Endothelial cell of umbilical vein (primary cell): ENCODE measurements around the gene TSPAN14. TPM values are rescaled to one million over a fixed set of nuclear protein-coding genes. Genes with fewer than 3 reads are reported as not detected.

ENCODE experiments used
- BruUV-seq: library from RNA; stranded (reverse); fragments of 400-500 nt; replicated peaks from 2 replicates; lab custom pipeline; 2021; lab: Mats Ljungman, UMichigan
- CTCF ChIA-PET: fragments of 300-600, 350-600 bp; sonication (Branson Sonifier 250); formaldehyde crosslinking; loops from one replicate; lab custom pipeline; 2021; ENCODE audit warnings: antibody characterized with exemption, inconsistent platforms; lab: Charles Lee
- POLR2A ChIA-PET: fragments of 300-600, 350-600 bp; sonication (Branson Sonifier 250); formaldehyde crosslinking; loops from one replicate; lab custom pipeline; 2021; ENCODE audit warnings: antibody characterized with exemption, inconsistent platforms; lab: Charles Lee
- DNase-seq: peaks from one replicate; pipeline ENCODE4 v3.0.0-alpha.2; 2011; ENCODE audit warnings: low read depth, low spot score
- FAIRE-seq: peaks from 2 replicates; lab custom pipeline; 2011; peaks lifted over from hg19 to GRCh38; lab: Jason Lieb, UNC
- H2AFZ ChIP-seq: 2 replicates; pipeline ENCODE4 v1.6.0; 2012; ENCODE audit warnings: low read depth, low read length, control low read depth, inconsistent platforms
- H3K27ac ChIP-seq: 2 replicates; pipeline ENCODE4 v1.5.1; 2011; ENCODE audit warnings: low read depth, mild to moderate bottlenecking, control low read depth, low read length, moderate library complexity; ENCODE audit not compliant: insufficient read depth
- H3K27me3 ChIP-seq, 2 experiments: 2 replicates each; pipeline versions ENCODE4 v1.6.0 to v1.6.1; 2011; ENCODE audit warnings: low read length in 2 of 2, mixed read lengths in 1 of 2; ENCODE audit not compliant: control insufficient read depth in 2 of 2, insufficient read depth in 2 of 2
- H3K36me3 ChIP-seq, 2 experiments: 2 replicates in 1 of 2; 3 replicates in 1 of 2; pipeline ENCODE4 v1.5.1; 2011; ENCODE audit warnings: low read length in 2 of 2, mild to moderate bottlenecking in 1 of 2, moderate library complexity in 1 of 2; ENCODE audit not compliant: control insufficient read depth in 2 of 2, insufficient read depth in 2 of 2; ENCODE audit errors: extremely low read depth in 1 of 2
- H3K4me1 ChIP-seq: 3 replicates; pipeline ENCODE4 v1.5.1; 2011; ENCODE audit warnings: mild to moderate bottlenecking, low read length; ENCODE audit not compliant: control insufficient read depth, insufficient read depth; ENCODE audit errors: extremely low read depth
- H3K4me2 ChIP-seq: 2 replicates; pipeline ENCODE4 v1.6.1; 2011; ENCODE audit warnings: low read length, control low read depth, mixed read lengths; ENCODE audit not compliant: insufficient read depth
- H3K4me3 ChIP-seq, 3 experiments: fragments of 200-600 bp in 1 of 3; sonication (generic), shearing (Covaris generic) in 1 of 3; replicated peaks in 1 of 3; 2 replicates each; pipeline ENCODE4 v1.5.1; 2011 to 2016; ENCODE audit warnings: control low read depth in 3 of 3, low read length in 3 of 3, mild to moderate bottlenecking in 2 of 3, inconsistent platforms in 1 of 3, low read depth in 1 of 3, moderate library complexity in 1 of 3; ENCODE audit not compliant: insufficient read depth in 1 of 3
- H3K79me2 ChIP-seq: 2 replicates; pipeline ENCODE4 v1.6.0; 2012; ENCODE audit warnings: low read length, inconsistent platforms; ENCODE audit not compliant: control insufficient read depth, insufficient read depth
- H3K9ac ChIP-seq: replicated peaks from 2 replicates; pipeline ENCODE3; 2011; ENCODE audit warnings: low read length, control low read depth; ENCODE audit not compliant: insufficient read depth; ENCODE audit errors: extremely low read depth
- H3K9me1 ChIP-seq: replicated peaks from 3 replicates; pipeline ENCODE4 v1.6.0; 2011; ENCODE audit warnings: mild to moderate bottlenecking, low read length; ENCODE audit not compliant: control insufficient read depth, insufficient read depth; ENCODE audit errors: extremely low read depth
- H3K9me3 ChIP-seq: replicated peaks from 2 replicates; pipeline ENCODE4 v1.5.1; 2012; ENCODE audit warnings: low read length, inconsistent platforms; ENCODE audit not compliant: control insufficient read depth, insufficient read depth
- H4K20me1 ChIP-seq: replicated peaks from 2 replicates; pipeline ENCODE3; 2011; ENCODE audit warnings: mild to moderate bottlenecking, low read length; ENCODE audit not compliant: control insufficient read depth, insufficient read depth; ENCODE audit errors: extremely low read depth
- EZH2 ChIP-seq: IDR thresholded peaks from 2 replicates; pipeline ENCODE4 v1.6.1; 2012; ENCODE audit warnings: borderline replicate concordance, low read depth, mild to moderate bottlenecking, moderate library complexity, low read length, inconsistent platforms; ENCODE audit not compliant: severe bottlenecking
- FOS ChIP-seq: IDR thresholded peaks from 2 replicates; pipeline ENCODE4 v1.6.1; 2011; ENCODE audit warnings: mild to moderate bottlenecking, low read length, moderate library complexity, borderline replicate concordance; ENCODE audit not compliant: insufficient read depth
- GATA2 ChIP-seq: IDR thresholded peaks from 2 replicates; pipeline ENCODE4 v1.7.0; 2011; ENCODE audit warnings: low read depth, mild to moderate bottlenecking, moderate library complexity, mixed read lengths, low read length; ENCODE audit not compliant: insufficient read length, insufficient read depth
- JUN ChIP-seq: IDR thresholded peaks from 2 replicates; pipeline ENCODE4 v1.6.1; 2011; ENCODE audit warnings: borderline replicate concordance, low read depth; ENCODE audit not compliant: insufficient read length, insufficient read depth
- MYC ChIP-seq: IDR thresholded peaks from one replicate; pipeline ENCODE4 v1.6.1; 2011; ENCODE audit warnings: mild to moderate bottlenecking, low read depth, low read length
- POLR2A ChIP-seq: IDR thresholded peaks from 2 replicates; pipeline ENCODE4 v1.6.1; 2012; ENCODE audit warnings: low read depth, mild to moderate bottlenecking, control low read depth, low read length
- POLR2AphosphoS5 ChIP-seq: IDR thresholded peaks from 2 replicates; pipeline ENCODE4 v1.6.1; 2012; ENCODE audit warnings: low read depth, mild to moderate bottlenecking, control low read depth, low read length, moderate library complexity; ENCODE audit not compliant: insufficient read depth
- dilution Hi-C: fragments of 300-500 bp; cut with MboI; formaldehyde crosslinking; loops from one replicate; pipeline ENCODE4 v1.15.0; 2019; ENCODE audit warnings: low sequenced_read_pairs; ENCODE audit not compliant: extremely low pct_ligation_motif_present
- intact Hi-C: fragments of 100-400 bp; cut with micrococcal nuclease; formaldehyde crosslinking; loops from one replicate; pipeline ENCODE4 v1.10.0; 2022
- polyA plus RNA-seq, 4 experiments: library from polyadenylated mRNA; depleted of rRNA in 3 of 4; stranded (reverse) in 3 of 4; unstranded in 1 of 4; fragments of >200 nt; gene quantifications; 2 replicates each; pipeline versions ENCODE4 v1.2.1 to v1.2.3, GENCODE V29; 2011 to 2012; ENCODE audit warnings: missing spikeins in 1 of 4
- total RNA-seq: library from RNA; stranded (reverse); gene quantifications from 2 replicates; pipeline ENCODE4 v1.2.3, GENCODE V29; 2021
- TF ChIP-seq, protein P1 (sequence below): IDR thresholded peaks from 2 replicates; pipeline ENCODE4 v1.6.1; 2011; ENCODE audit not compliant: insufficient read depth, insufficient read length
- TF ChIP-seq, protein P2 (sequence below), 2 donors: IDR thresholded peaks; 1 replicate in 1 of 2; 2 replicates in 1 of 2; pipeline ENCODE4 v1.5.1; 2011; ENCODE audit warnings: low read length in 2 of 2, mild to moderate bottlenecking in 2 of 2, moderate library complexity in 2 of 2, control low read depth in 1 of 2, inconsistent platforms in 1 of 2, low read depth in 1 of 2; ENCODE audit not compliant: insufficient read depth in 1 of 2; ENCODE audit errors: extremely low read depth in 1 of 2

The TSPAN14 gene
- total and polyA plus RNA-seq, 2 donors (not counting 3 experiments of a cell fraction or from before 2014, with no cell fraction given), result 210 to 242 TPM

DNA sequence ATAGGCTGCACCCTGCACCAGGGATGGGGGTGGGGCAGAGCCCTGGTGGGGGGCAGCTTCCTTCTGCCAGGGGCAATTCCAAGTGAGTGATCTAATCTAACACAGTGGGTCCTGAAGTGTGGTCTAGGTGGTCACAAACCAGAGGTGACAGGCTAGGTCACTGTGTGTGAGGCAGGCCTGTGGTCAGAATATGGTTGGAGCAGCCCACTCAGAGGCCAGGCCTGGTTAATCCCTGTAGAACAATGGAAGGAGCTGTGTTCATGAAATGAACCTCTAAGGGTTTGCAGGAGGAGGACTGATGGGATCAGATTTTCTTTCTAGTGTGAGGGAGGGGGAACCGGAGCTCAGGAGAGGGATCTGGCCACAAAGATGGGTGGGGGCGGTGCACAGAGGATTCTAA, 10.0 kb upstream of the TSPAN14 start:
- peak overlapping the region; percentile 12 for H3K27ac ChIP-seq
- intact Hi-C loops, result loop anchor here (1.0 kb wide), 8 partner anchors 61 to 575 kb away; no protein-coding TSS in a partner anchor

More for the DNA sequence above, 10.0 kb upstream of the TSPAN14 start:
- FAIRE-seq (no peak), DNase-seq (no peak)
- Histone ChIP-seq H3K9me1 (no peaks in the 10 kb centered on the region), H2AFZ (peak overlapping the region; percentile 25), H3K4me1 (peaks cover 22% of the 10 kb centered on the region), H3K9me3 (no peaks in the 10 kb centered on the region), H3K9ac (no peak overlapping the region), H3K79me2 (no peaks in the 10 kb centered on the region), H3K27me3 (no peaks in the 10 kb centered on the region), H3K4me3 (no peak overlapping the region), H3K36me3 (no peaks in the 10 kb centered on the region), H4K20me1 (no peaks in the 10 kb centered on the region), H3K4me2 (no peak overlapping the region)
- dilution Hi-C loops, result no loop called here
- CTCF ChIA-PET, result interaction anchor here (0.5 to 37.4 kb wide), 40 partner anchors 9 to 574 kb away, joined by 3 to 1118 read pairs (median 8); partner anchors contain the start of genes PRXL2A and TSPAN14
- TF ChIP-seq JUN, result no peak
- no peak for TF ChIP-seq MYC
- TF ChIP-seq FOS, result no peak
- TF ChIP-seq POLR2A, result no peak
- TF ChIP-seq, protein P1, sequence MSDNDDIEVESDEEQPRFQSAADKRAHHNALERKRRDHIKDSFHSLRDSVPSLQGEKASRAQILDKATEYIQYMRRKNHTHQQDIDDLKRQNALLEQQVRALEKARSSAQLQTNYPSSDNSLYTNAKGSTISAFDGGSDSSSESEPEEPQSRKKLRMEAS, result no peak
- TF ChIP-seq POLR2AphosphoS5, result no peak
- TF ChIP-seq EZH2, result no peak
- no peak for TF ChIP-seq GATA2
- TF ChIP-seq, protein P2, sequence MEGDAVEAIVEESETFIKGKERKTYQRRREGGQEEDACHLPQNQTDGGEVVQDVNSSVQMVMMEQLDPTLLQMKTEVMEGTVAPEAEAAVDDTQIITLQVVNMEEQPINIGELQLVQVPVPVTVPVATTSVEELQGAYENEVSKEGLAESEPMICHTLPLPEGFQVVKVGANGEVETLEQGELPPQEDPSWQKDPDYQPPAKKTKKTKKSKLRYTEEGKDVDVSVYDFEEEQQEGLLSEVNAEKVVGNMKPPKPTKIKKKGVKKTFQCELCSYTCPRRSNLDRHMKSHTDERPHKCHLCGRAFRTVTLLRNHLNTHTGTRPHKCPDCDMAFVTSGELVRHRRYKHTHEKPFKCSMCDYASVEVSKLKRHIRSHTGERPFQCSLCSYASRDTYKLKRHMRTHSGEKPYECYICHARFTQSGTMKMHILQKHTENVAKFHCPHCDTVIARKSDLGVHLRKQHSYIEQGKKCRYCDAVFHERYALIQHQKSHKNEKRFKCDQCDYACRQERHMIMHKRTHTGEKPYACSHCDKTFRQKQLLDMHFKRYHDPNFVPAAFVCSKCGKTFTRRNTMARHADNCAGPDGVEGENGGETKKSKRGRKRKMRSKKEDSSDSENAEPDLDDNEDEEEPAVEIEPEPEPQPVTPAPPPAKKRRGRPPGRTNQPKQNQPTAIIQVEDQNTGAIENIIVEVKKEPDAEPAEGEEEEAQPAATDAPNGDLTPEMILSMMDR (IDR thresholded peaks at IDR 0.05; ENCODE audit: extremely low read depth in 1 of 2, insufficient read depth in 1 of 2, low read depth in 1 of 2, low read length in 2 of 2), result no peak
- BruUV-seq, result no TSS peak
- POLR2A ChIA-PET, result interaction anchor here (1.0 to 1.5 kb wide), 2 partner anchors 62 to 65 kb away, joined by 4 read pairs; no protein-coding TSS in a partner anchor
